NCI-H226 (cell line): ENCODE results near the gene AGPAT1.
"Not testable (repeated sequence)": the region's sequence is repeated elsewhere in the genome, so short reads cannot be mapped to it uniquely, and the experiment has no call there.

Experiments
- DNase-seq: peaks from one replicate; pipeline ENCODE4 v3.0.0-alpha.2; 2015

Gene AGPAT1

GRCh38 chr6:32175711-32176475 lies at the start of gene AGPAT1:
Gene AGPAT1 (minus strand): TSS chr6:32176084. CDS start chr6:32171496, 4,588 bp downstream.
- peak; percentile 91 for DNase-seq

- no peak for DNase-seq
These were observed 48.8 kb upstream of the AGPAT1 start for GRCh38 chr6:32224696-32225095.

GRCh38 chr6:32223258-32224235 lies 47.7 kb upstream of the AGPAT1 start, which contains the start of gene NOTCH4:
Gene NOTCH4 (minus strand): TSS chr6:32224067. CDS start chr6:32223928, 139 bp downstream.
- no peak for DNase-seq

- DNase-seq, result no peak
These were observed 46.7 kb upstream of the AGPAT1 start for GRCh38 chr6:32222333-32223230.

- DNase-seq, result no peak
These were observed 44.1 kb upstream of the AGPAT1 start for GRCh38 chr6:32220021-32220420.

- no peak for DNase-seq
These were observed 42.3 kb upstream of the AGPAT1 start for GRCh38 chr6:32218167-32218566.

- no peak for DNase-seq
These were observed 41.1 kb upstream of the AGPAT1 start for GRCh38 chr6:32216998-32217397.

GRCh38 chr6:32216285-32216684 lies 40.4 kb upstream of the AGPAT1 start:
- no peak for DNase-seq

GRCh38 chr6:32215617-32216016 lies 39.7 kb upstream of the AGPAT1 start:
- DNase-seq, result no peak

GRCh38 chr6:32214126-32214525 lies 38.2 kb upstream of the AGPAT1 start:
- DNase-seq, result no peak

GRCh38 chr6:32213649-32214048 lies 37.8 kb upstream of the AGPAT1 start:
- DNase-seq, result no peak

GRCh38 chr6:32212076-32212760 lies 36.3 kb upstream of the AGPAT1 start:
- DNase-seq, result no peak

GRCh38 chr6:32211432-32211831 lies 35.5 kb upstream of the AGPAT1 start:
- DNase-seq, result not testable (repeated sequence)

- DNase-seq, result no peak
These were observed 34.3 kb upstream of the AGPAT1 start for GRCh38 chr6:32210191-32210601.

- no peak for DNase-seq
These were observed 33.1 kb upstream of the AGPAT1 start for GRCh38 chr6:32208996-32209395.

- DNase-seq, result no peak
These were observed 28.4 kb upstream of the AGPAT1 start for GRCh38 chr6:32204268-32204715.

- DNase-seq, result no peak
These were observed 27.8 kb upstream of the AGPAT1 start for GRCh38 chr6:32203426-32204267.

- no peak for DNase-seq
These were observed 26.3 kb upstream of the AGPAT1 start for GRCh38 chr6:32202186-32202585.

GRCh38 chr6:32200711-32201475 lies 25.0 kb upstream of the AGPAT1 start:
- no peak for DNase-seq

- no peak for DNase-seq
These were observed 23.0 kb upstream of the AGPAT1 start for GRCh38 chr6:32198866-32199265.
